IPS DF 6.9 (cell line): ENCODE results near the gene SRPK2.

ENCODE experiments used
- DNase-seq: peaks from one replicate; pipeline ENCODE4 v3.0.0-alpha.2; 2013; ENCODE audit warnings: low read depth, low spot score
- H3K27ac ChIP-seq: one replicate; pipeline ENCODE4 v1.5.1; 2013; ENCODE audit warnings: low read length, control low read depth
- H3K27me3 ChIP-seq: 2 replicates; pipeline ENCODE4 v1.6.1; 2013; ENCODE audit warnings: mild to moderate bottlenecking, low read length; ENCODE audit not compliant: control insufficient read depth, insufficient read depth
- H3K36me3 ChIP-seq: 2 replicates; pipeline ENCODE4 v1.6.1; 2013; ENCODE audit warnings: low read length; ENCODE audit not compliant: control insufficient read depth, insufficient read depth
- H3K4me1 ChIP-seq: 2 replicates; pipeline ENCODE4 v1.6.1; 2013; ENCODE audit warnings: low read length; ENCODE audit not compliant: control insufficient read depth, insufficient read depth
- H3K4me3 ChIP-seq: 2 replicates; pipeline ENCODE4 v1.5.1; 2013; ENCODE audit warnings: mild to moderate bottlenecking, low read length
- H3K9me3 ChIP-seq: 2 replicates; pipeline ENCODE4 v1.6.1; 2013; ENCODE audit warnings: low read length, inconsistent platforms; ENCODE audit not compliant: control insufficient read depth, insufficient read depth
- WGBS: extraction: QIAGEN DNeasy Blood & Tissue Kit; methylation state at CpG from one replicate; pipeline ENCODE4 v1.1.7; 2013; ENCODE audit warnings: mixed read lengths, missing lambda C conversion rate; ENCODE audit not compliant: insufficient read length, insufficient coverage; 5-methylcytosine and 5-hydroxymethylcytosine counted together

SRPK2 gene

GRCh38 chr7:105227391-105227790, 161.3 kb downstream of the SRPK2 start:
- Histone ChIP-seq H3K9me3 (no peaks in the 10 kb centered on the region), H3K4me1 (peaks cover 1% of the 10 kb centered on the region; the same call in 1 of the 2 replicates), H3K36me3 (no peaks in the 10 kb centered on the region), H3K27me3 (no peaks in the 10 kb centered on the region), H3K4me3 (no peak overlapping the region), H3K27ac (no peak overlapping the region)
- DNase-seq = no peak
- WGBS = no CpG with 5 or more reads among the region's 2 CpGs

- 100% methylated on average over 3 of the region's 6 CpGs for WGBS
- H3K4me1 ChIP-seq = no peaks in the 10 kb centered on the region; the same call in 1 of the 2 replicates
- H3K27ac ChIP-seq = no peak overlapping the region
- no peak for DNase-seq
- no peaks in the 10 kb centered on the region for H3K36me3 ChIP-seq
- H3K27me3 ChIP-seq = no peaks in the 10 kb centered on the region
- H3K9me3 ChIP-seq = no peaks in the 10 kb centered on the region
- H3K4me3 ChIP-seq = no peak overlapping the region
Measured at GRCh38 chr7:105224884-105225651, 163.7 kb downstream of the SRPK2 start.

GRCh38 chr7:105222953-105223352, 165.8 kb downstream of the SRPK2 start:
- Histone ChIP-seq H3K36me3 (no peaks in the 10 kb centered on the region), H3K4me1 (peaks cover 2% of the 10 kb centered on the region; the same call in 1 of the 2 replicates), H3K9me3 (no peaks in the 10 kb centered on the region), H3K27ac (no peak overlapping the region), H3K4me3 (no peak overlapping the region), H3K27me3 (no peaks in the 10 kb centered on the region)
- no CpG with 5 or more reads among the region's 5 CpGs for WGBS
- no peak for DNase-seq

- H3K9me3 ChIP-seq = no peaks in the 10 kb centered on the region
- H3K27ac ChIP-seq = no peak overlapping the region
- no CpG with 5 or more reads among the region's 2 CpGs for WGBS
- peaks cover 2% of the 10 kb centered on the region; the same call in 1 of the 2 replicates for H3K4me1 ChIP-seq
- H3K36me3 ChIP-seq = no peaks in the 10 kb centered on the region
- no peak for DNase-seq
- no peaks in the 10 kb centered on the region for H3K27me3 ChIP-seq
- H3K4me3 ChIP-seq = no peak overlapping the region
Measured at GRCh38 chr7:105219771-105220160, 169.0 kb downstream of the SRPK2 start.

DNA sequence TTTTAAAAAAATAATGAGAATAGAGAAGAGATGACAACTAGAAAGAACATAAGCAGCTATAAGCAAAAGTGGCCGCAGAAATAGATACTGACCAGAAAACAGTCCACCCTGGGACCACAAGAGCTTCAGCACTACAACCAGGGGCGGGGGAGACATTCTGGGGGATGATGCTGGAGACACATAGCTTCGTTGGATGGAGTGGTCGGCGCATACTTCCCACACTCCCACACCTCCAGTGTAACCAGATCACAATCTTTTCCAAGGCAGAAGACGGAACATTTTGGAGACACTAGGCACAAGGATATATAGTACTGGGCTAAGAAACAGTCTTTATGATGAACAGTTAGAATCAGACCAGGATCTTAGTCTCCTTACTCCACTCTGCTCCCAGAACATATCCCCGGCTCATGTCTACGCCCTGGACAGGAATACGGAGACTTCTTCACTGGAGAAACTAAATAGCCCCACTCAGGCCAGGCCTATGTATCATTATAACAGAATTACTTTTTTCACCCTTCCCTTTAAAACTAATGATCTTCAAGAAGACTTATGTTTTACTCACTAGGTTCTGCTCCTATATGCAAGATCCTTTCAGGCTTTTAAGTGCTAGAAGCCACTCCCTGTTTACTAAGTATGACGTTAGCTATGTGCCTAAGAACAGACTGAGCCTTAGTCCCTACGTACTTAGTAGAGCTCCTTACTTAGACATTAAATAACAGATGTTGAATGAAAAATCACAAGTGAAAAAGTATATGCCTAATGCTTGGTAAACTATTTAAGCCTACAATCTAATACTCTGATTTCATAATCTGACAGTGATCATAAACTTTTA, 169.6 kb downstream of the SRPK2 start:
- H3K36me3 ChIP-seq = no peaks in the 10 kb centered on the region
- WGBS = no CpG with 5 or more reads among the region's 11 CpGs

DNA sequence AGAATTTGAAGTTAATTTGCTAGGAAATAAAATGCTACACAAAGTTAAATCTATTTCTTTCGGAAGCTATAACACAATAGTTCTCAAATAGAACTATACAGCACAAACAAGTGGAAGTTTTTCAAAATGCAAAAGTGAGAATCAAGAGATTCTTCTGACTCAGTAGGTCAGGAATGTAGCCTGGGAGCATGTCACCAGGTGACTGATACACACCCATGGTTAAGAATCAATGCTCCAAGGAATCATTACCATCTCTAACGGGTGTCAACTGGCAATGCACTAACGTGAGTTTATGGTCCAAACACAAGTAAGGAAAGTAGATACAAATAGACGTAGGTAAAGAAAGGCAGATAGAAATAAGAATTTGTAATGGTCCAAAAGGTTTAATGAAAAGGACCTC, 170.5 kb downstream of the SRPK2 start:
- no peak for DNase-seq

More for the DNA sequence above, 169.6 kb downstream of the SRPK2 start:
- no peak overlapping the region for H3K4me3 ChIP-seq
- no peaks in the 10 kb centered on the region for H3K27me3 ChIP-seq
- DNase-seq = no peak
- H3K4me1 ChIP-seq = peaks cover 2% of the 10 kb centered on the region; the same call in 1 of the 2 replicates
- no peaks in the 10 kb centered on the region for H3K9me3 ChIP-seq
- no peak overlapping the region for H3K27ac ChIP-seq

GRCh38 chr7:105216786-105217185, 171.9 kb downstream of the SRPK2 start:
- Histone ChIP-seq H3K27ac (no peak overlapping the region), H3K4me3 (no peak overlapping the region), H3K9me3 (no peaks in the 10 kb centered on the region), H3K4me1 (peaks cover 2% of the 10 kb centered on the region; the same call in 1 of the 2 replicates), H3K27me3 (no peaks in the 10 kb centered on the region), H3K36me3 (no peaks in the 10 kb centered on the region)
- no CpG with 5 or more reads among the region's 3 CpGs for WGBS
- no peak for DNase-seq

More for the DNA sequence above, 170.5 kb downstream of the SRPK2 start:
- H3K4me1 ChIP-seq = peaks cover 2% of the 10 kb centered on the region; the same call in 1 of the 2 replicates
- H3K4me3 ChIP-seq = no peak overlapping the region
- no peaks in the 10 kb centered on the region for H3K27me3 ChIP-seq
- H3K36me3 ChIP-seq = no peaks in the 10 kb centered on the region
- H3K9me3 ChIP-seq = no peaks in the 10 kb centered on the region
- no CpG with 5 or more reads among the region's 4 CpGs for WGBS
- no peak overlapping the region for H3K27ac ChIP-seq

- Histone ChIP-seq H3K4me1 (peaks cover 2% of the 10 kb centered on the region; the same call in 1 of the 2 replicates), H3K27ac (no peak overlapping the region), H3K27me3 (no peaks in the 10 kb centered on the region), H3K4me3 (no peak overlapping the region), H3K36me3 (no peaks in the 10 kb centered on the region), H3K9me3 (no peaks in the 10 kb centered on the region)
- WGBS = no CpG with 5 or more reads among the region's 1 CpG
- no peak for DNase-seq
Measured at GRCh38 chr7:105215821-105216220, 172.9 kb downstream of the SRPK2 start.

- H3K36me3 ChIP-seq = no peaks in the 10 kb centered on the region
- no peak overlapping the region for H3K4me3 ChIP-seq
- H3K4me1 ChIP-seq = peaks cover 2% of the 10 kb centered on the region; the same call in 1 of the 2 replicates
- no peak for DNase-seq
- no peak overlapping the region for H3K27ac ChIP-seq
- no peaks in the 10 kb centered on the region for H3K9me3 ChIP-seq
- no peaks in the 10 kb centered on the region for H3K27me3 ChIP-seq
- no CpG with 5 or more reads among the region's 4 CpGs for WGBS
Measured at GRCh38 chr7:105215182-105215581, 173.5 kb downstream of the SRPK2 start.

GRCh38 chr7:105213611-105214010, 175.1 kb downstream of the SRPK2 start:
- DNase-seq = no peak
- Histone ChIP-seq H3K9me3 (no peaks in the 10 kb centered on the region), H3K27me3 (no peaks in the 10 kb centered on the region), H3K4me3 (no peak overlapping the region), H3K4me1 (peaks cover 2% of the 10 kb centered on the region; the same call in 1 of the 2 replicates), H3K27ac (no peak overlapping the region), H3K36me3 (no peaks in the 10 kb centered on the region)
- no CpG with 5 or more reads among the region's 2 CpGs for WGBS
